Osteocyte (in vitro differentiated cells): Measurements from ENCODE around the gene PREB. TPM values are rescaled to one million over a fixed set of nuclear protein-coding genes. Genes with fewer than 3 reads are reported as not detected.
A peak's percentile ranks its signal among the peaks of the same experiment; 100 is the strongest.

Experiments used
- DNase-seq: peaks from one replicate; pipeline ENCODE4 v3.0.0; 2021; ENCODE audit warnings: mixed read lengths; ENCODE audit not compliant: unreplicated experiment; ENCODE audit errors: extremely low spot score
- H3K27ac Mint-ChIP-seq: one replicate; pipeline ENCODE4 v1.8.0; 2021; ENCODE audit warnings: mild to moderate bottlenecking, mixed read lengths; ENCODE audit not compliant: unreplicated experiment
- H3K27me3 Mint-ChIP-seq: one replicate; pipeline ENCODE4 v1.8.0; 2021; ENCODE audit warnings: mixed read lengths; ENCODE audit not compliant: unreplicated experiment
- H3K36me3 Mint-ChIP-seq: one replicate; pipeline ENCODE4 v1.8.0; 2021; ENCODE audit warnings: mixed read lengths; ENCODE audit not compliant: unreplicated experiment
- H3K4me1 Mint-ChIP-seq: one replicate; pipeline ENCODE4 v1.8.0; 2021; ENCODE audit warnings: mixed read lengths; ENCODE audit not compliant: unreplicated experiment
- H3K4me3 Mint-ChIP-seq: one replicate; pipeline ENCODE4 v1.8.0; 2021; ENCODE audit warnings: mild to moderate bottlenecking, moderate library complexity, mixed read lengths; ENCODE audit not compliant: unreplicated experiment
- H3K9me3 Mint-ChIP-seq: one replicate; pipeline ENCODE4 v1.8.0; 2021; ENCODE audit warnings: mixed read lengths; ENCODE audit not compliant: unreplicated experiment
- CTCF ChIP-seq: fragments of 200-600 bp; sonication (generic); IDR thresholded peaks from 2 replicates; pipeline ENCODE4 v1.5.0; 2021; ENCODE audit warnings: antibody characterized with exemption, mild to moderate bottlenecking, moderate library complexity
- total RNA-seq: library from RNA; stranded (reverse); gene quantifications from 2 replicates; pipeline ENCODE4 v1.2.1, GENCODE V29; 2021

PREB gene
- total RNA-seq, 1 donor from 2014 or later: 46.3 TPM

- Mint-ChIP-seq H3K36me3 (peaks cover 4% of the 10 kb centered on the region), H3K27me3 (no peaks in the 10 kb centered on the region), H3K4me3 (peak overlapping the region; percentile 79), H3K27ac (peak overlapping the region; percentile 80), H3K4me1 (peaks cover 21% of the 10 kb centered on the region), H3K9me3 (no peaks in the 10 kb centered on the region)
- DNase-seq: peak; percentile 99
- peak; percentile 90 for TF ChIP-seq CTCF
Measured at GRCh38 chr2:27086090-27086723, 48.2 kb downstream of the PREB start.

GRCh38 chr2:27085673-27086089 is 48.8 kb downstream of the PREB start:
- Mint-ChIP-seq H3K27ac (peak overlapping the region; percentile 80), H3K9me3 (no peaks in the 10 kb centered on the region), H3K4me1 (peaks cover 26% of the 10 kb centered on the region), H3K36me3 (peaks cover 4% of the 10 kb centered on the region), H3K27me3 (no peaks in the 10 kb centered on the region), H3K4me3 (peak overlapping the region; percentile 61)
- no peak for DNase-seq
- peak; percentile 45 for TF ChIP-seq CTCF

GRCh38 chr2:27085062-27085672 is 49.3 kb downstream of the PREB start:
- Mint-ChIP-seq H3K36me3 (peaks cover 4% of the 10 kb centered on the region), H3K4me3 (peak overlapping the region; percentile 61), H3K27ac (peak overlapping the region; percentile 80), H3K9me3 (no peaks in the 10 kb centered on the region), H3K4me1 (peaks cover 32% of the 10 kb centered on the region), H3K27me3 (no peaks in the 10 kb centered on the region)
- no peak for DNase-seq
- TF ChIP-seq CTCF: no peak

GRCh38 chr2:27084297-27085061 is 50.0 kb downstream of the PREB start:
- peaks cover 38% of the 10 kb centered on the region for H3K4me1 Mint-ChIP-seq
- no peaks in the 10 kb centered on the region for H3K9me3 Mint-ChIP-seq
- DNase-seq: no peak
- TF ChIP-seq CTCF: no peak
- peaks cover 4% of the 10 kb centered on the region for H3K36me3 Mint-ChIP-seq
- H3K27ac Mint-ChIP-seq: no peak overlapping the region
- no peaks in the 10 kb centered on the region for H3K27me3 Mint-ChIP-seq
- no peak overlapping the region for H3K4me3 Mint-ChIP-seq
